HL-60 (cell line): Measurements from ENCODE around the gene NIPA2.

ENCODE experiments used
- GABPA ChIP-seq: IDR thresholded peaks from 2 replicates; pipeline ENCODE4 v1.6.1; 2012; ENCODE audit warnings: low read depth
- POLR2AphosphoS5 ChIP-seq: IDR thresholded peaks from 2 replicates; pipeline ENCODE4 v1.6.1; 2012; ENCODE audit warnings: low read depth
- SPI1 ChIP-seq: IDR thresholded peaks from 2 replicates; pipeline ENCODE4 v1.6.1; 2012; ENCODE audit warnings: low read depth, mild to moderate bottlenecking, borderline replicate concordance
- TF ChIP-seq, protein P1 (sequence below): IDR thresholded peaks from one replicate; pipeline ENCODE4 v1.5.1; 2011; ENCODE audit warnings: low read length, control low read depth, inconsistent platforms; ENCODE audit not compliant: insufficient read depth
- TF ChIP-seq, protein P2 (sequence below): IDR thresholded peaks from 2 replicates; pipeline ENCODE4 v1.6.1; 2012; ENCODE audit warnings: low read depth; ENCODE audit not compliant: insufficient replicate concordance

DNA sequence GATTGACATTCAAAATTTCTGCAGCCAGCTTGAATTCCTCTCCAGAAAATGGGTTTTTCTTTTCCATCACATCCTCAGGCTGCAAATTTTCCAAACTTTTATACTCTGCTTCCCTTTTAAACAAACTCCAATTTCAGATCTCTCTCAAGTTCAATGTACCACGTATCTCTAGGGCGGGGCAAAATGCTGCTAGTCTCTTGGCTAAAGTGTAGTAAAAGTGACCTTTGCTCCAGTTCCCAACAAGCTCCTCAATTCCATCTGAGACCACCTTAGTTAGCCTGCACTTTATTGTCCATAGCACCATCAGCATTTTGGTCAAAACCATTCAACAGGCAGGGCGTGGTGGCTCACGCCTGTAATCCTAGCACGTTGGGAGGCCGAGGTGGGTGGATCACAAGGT is 46.7 kb downstream of the NIPA2 start:
- TF ChIP-seq POLR2AphosphoS5 (no peak), GABPA (no peak), SPI1 (no peak)
- TF ChIP-seq, protein P1, sequence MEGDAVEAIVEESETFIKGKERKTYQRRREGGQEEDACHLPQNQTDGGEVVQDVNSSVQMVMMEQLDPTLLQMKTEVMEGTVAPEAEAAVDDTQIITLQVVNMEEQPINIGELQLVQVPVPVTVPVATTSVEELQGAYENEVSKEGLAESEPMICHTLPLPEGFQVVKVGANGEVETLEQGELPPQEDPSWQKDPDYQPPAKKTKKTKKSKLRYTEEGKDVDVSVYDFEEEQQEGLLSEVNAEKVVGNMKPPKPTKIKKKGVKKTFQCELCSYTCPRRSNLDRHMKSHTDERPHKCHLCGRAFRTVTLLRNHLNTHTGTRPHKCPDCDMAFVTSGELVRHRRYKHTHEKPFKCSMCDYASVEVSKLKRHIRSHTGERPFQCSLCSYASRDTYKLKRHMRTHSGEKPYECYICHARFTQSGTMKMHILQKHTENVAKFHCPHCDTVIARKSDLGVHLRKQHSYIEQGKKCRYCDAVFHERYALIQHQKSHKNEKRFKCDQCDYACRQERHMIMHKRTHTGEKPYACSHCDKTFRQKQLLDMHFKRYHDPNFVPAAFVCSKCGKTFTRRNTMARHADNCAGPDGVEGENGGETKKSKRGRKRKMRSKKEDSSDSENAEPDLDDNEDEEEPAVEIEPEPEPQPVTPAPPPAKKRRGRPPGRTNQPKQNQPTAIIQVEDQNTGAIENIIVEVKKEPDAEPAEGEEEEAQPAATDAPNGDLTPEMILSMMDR, result no peak
- TF ChIP-seq, protein P2, sequence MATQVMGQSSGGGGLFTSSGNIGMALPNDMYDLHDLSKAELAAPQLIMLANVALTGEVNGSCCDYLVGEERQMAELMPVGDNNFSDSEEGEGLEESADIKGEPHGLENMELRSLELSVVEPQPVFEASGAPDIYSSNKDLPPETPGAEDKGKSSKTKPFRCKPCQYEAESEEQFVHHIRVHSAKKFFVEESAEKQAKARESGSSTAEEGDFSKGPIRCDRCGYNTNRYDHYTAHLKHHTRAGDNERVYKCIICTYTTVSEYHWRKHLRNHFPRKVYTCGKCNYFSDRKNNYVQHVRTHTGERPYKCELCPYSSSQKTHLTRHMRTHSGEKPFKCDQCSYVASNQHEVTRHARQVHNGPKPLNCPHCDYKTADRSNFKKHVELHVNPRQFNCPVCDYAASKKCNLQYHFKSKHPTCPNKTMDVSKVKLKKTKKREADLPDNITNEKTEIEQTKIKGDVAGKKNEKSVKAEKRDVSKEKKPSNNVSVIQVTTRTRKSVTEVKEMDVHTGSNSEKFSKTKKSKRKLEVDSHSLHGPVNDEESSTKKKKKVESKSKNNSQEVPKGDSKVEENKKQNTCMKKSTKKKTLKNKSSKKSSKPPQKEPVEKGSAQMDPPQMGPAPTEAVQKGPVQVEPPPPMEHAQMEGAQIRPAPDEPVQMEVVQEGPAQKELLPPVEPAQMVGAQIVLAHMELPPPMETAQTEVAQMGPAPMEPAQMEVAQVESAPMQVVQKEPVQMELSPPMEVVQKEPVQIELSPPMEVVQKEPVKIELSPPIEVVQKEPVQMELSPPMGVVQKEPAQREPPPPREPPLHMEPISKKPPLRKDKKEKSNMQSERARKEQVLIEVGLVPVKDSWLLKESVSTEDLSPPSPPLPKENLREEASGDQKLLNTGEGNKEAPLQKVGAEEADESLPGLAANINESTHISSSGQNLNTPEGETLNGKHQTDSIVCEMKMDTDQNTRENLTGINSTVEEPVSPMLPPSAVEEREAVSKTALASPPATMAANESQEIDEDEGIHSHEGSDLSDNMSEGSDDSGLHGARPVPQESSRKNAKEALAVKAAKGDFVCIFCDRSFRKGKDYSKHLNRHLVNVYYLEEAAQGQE, result no peak
